Measurements from ENCODE around the gene NUP210. TPM values are rescaled to one million over a fixed set of nuclear protein-coding genes. Genes with fewer than 3 reads are reported as not detected.
"Not testable (repeated sequence)": the region's sequence is repeated elsewhere in the genome, so short reads cannot be mapped to it uniquely, and the experiment has no call there.

The NUP210 gene
- total and polyA plus RNA-seq, 2 experiments from 2014 or later: 23.7 to 41.9 TPM

GRCh38 chr3:13433912-13434311, 13.8 kb upstream of the NUP210 start:
- TF ChIP-seq, protein P1, sequence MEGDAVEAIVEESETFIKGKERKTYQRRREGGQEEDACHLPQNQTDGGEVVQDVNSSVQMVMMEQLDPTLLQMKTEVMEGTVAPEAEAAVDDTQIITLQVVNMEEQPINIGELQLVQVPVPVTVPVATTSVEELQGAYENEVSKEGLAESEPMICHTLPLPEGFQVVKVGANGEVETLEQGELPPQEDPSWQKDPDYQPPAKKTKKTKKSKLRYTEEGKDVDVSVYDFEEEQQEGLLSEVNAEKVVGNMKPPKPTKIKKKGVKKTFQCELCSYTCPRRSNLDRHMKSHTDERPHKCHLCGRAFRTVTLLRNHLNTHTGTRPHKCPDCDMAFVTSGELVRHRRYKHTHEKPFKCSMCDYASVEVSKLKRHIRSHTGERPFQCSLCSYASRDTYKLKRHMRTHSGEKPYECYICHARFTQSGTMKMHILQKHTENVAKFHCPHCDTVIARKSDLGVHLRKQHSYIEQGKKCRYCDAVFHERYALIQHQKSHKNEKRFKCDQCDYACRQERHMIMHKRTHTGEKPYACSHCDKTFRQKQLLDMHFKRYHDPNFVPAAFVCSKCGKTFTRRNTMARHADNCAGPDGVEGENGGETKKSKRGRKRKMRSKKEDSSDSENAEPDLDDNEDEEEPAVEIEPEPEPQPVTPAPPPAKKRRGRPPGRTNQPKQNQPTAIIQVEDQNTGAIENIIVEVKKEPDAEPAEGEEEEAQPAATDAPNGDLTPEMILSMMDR (IDR thresholded peaks at IDR 0.05; ENCODE audit: low read depth, low read length): no peak

DNA sequence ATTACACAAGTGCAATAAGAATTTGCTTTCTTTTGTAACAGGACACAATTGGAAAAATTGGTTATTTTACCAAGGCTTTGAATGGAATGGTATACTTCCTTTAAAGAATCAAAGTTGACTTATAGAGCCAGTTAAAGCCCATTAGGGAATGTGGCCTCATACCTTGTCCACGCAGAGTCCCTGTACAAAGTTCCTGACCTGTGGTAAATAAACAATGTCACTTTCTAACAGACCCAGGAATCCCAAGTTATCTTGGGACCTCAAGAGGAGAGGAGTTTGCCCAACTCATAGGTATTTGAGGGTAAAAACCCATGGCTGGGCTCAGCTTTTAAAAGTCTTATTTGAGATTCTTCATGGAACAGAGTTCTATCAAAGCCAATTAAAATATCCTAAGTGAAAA, 12.0 kb upstream of the NUP210 start:
- H3K4me3 ChIP-seq: no peak overlapping the region
- H3K9me3 ChIP-seq (ENCODE audit: low read depth): no peaks in the 10 kb centered on the region
- no peak for DNase-seq (ENCODE audit: low read depth in 1 of 2, low spot score in 1 of 2)
- H3K27me3 ChIP-seq: no peaks in the 10 kb centered on the region
- H3K4me1 ChIP-seq (ENCODE audit: low read depth): no peaks in the 10 kb centered on the region
- TF ChIP-seq, protein P1 (IDR thresholded peaks at IDR 0.05; ENCODE audit: low read depth, low read length): no peak
- no peak overlapping the region for H3K27ac ChIP-seq
- H3K36me3 ChIP-seq: no peaks in the 10 kb centered on the region

More at GRCh38 chr3:13433912-13434311, 13.8 kb upstream of the NUP210 start:
- Histone ChIP-seq H3K4me3 (no peak overlapping the region), H3K27me3 (no peaks in the 10 kb centered on the region), H3K4me1 (ENCODE audit: low read depth) (no peaks in the 10 kb centered on the region), H3K9me3 (ENCODE audit: low read depth) (no peaks in the 10 kb centered on the region), H3K36me3 (no peaks in the 10 kb centered on the region), H3K27ac (no peak overlapping the region)
- no peak for DNase-seq (ENCODE audit: low read depth in 1 of 2, low spot score in 1 of 2)

- not testable (repeated sequence) for H3K27me3 ChIP-seq; H3K9me3 ChIP-seq (ENCODE audit: low read depth); DNase-seq (ENCODE audit: low read depth in 1 of 2, low spot score in 1 of 2); H3K4me3 ChIP-seq; H3K4me1 ChIP-seq (ENCODE audit: low read depth); H3K36me3 ChIP-seq; H3K27ac ChIP-seq
Observed at GRCh38 chr3:13430411-13430875, 10.3 kb upstream of the NUP210 start.

DNA sequence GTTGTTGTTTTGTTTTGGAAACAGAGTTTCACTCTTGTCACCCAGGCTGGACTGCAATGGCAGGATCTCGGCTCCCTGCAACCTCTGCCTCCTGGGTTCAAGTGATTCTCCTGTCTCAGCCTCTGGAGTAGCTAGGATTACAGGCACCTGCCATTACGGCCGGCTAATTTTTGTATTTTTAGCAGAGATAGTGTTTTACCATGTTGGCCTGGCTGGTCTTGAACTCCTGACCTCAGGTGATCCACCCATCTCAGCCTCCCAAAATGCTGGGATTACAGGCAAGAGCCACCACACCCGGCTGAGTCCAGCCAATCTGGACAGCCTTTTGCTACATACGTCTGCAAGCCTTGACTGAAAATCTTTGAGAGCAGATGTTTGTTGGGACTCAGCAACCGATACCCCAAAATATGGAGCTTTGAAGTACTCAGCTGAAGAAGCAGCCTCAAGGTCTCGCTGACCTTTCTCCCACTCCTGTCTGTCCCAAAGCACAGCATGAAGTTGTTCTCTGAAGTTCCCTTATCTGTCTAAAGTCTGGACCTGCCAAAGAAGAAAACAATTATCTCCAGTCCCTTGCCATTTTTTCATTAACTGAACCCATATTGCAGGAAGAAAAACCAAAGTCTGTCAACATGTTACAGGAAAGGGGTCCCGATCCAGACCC, 9.6 kb upstream of the NUP210 start:
- H3K27me3 ChIP-seq: no peaks in the 10 kb centered on the region
- no peak for DNase-seq (ENCODE audit: low read depth in 1 of 2, low spot score in 1 of 2)
- TF ChIP-seq, protein P1 (IDR thresholded peaks at IDR 0.05; ENCODE audit: low read depth, low read length): no peak
- no peak overlapping the region for H3K4me3 ChIP-seq
- H3K27ac ChIP-seq: no peak overlapping the region
- H3K36me3 ChIP-seq: no peaks in the 10 kb centered on the region
- H3K9me3 ChIP-seq (ENCODE audit: low read depth): no peaks in the 10 kb centered on the region
- no peaks in the 10 kb centered on the region for H3K4me1 ChIP-seq (ENCODE audit: low read depth)

DNA sequence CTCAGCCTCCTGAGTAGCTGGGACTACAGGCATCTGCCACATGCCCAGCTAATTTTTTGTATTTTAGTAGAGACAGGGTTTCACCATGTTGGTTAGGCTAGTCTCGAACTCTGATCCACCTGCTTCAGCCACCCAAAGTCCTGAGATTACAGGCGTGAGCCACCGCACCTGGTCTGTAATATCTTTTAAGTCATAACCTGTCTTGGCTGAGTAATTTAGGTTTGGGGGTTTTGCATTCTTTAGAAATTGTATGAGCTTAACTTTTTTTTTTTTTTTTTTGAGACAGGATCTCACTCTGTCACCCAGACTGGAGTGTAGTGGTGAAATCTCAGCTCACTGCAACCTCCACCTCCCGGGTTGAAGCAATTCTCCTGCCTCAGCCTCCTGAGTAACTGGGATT, 8.6 kb upstream of the NUP210 start:
- not testable (repeated sequence) for H3K27me3 ChIP-seq; H3K4me3 ChIP-seq; H3K4me1 ChIP-seq (ENCODE audit: low read depth); H3K27ac ChIP-seq; DNase-seq (ENCODE audit: low read depth in 1 of 2, low spot score in 1 of 2); H3K9me3 ChIP-seq (ENCODE audit: low read depth); H3K36me3 ChIP-seq

DNA sequence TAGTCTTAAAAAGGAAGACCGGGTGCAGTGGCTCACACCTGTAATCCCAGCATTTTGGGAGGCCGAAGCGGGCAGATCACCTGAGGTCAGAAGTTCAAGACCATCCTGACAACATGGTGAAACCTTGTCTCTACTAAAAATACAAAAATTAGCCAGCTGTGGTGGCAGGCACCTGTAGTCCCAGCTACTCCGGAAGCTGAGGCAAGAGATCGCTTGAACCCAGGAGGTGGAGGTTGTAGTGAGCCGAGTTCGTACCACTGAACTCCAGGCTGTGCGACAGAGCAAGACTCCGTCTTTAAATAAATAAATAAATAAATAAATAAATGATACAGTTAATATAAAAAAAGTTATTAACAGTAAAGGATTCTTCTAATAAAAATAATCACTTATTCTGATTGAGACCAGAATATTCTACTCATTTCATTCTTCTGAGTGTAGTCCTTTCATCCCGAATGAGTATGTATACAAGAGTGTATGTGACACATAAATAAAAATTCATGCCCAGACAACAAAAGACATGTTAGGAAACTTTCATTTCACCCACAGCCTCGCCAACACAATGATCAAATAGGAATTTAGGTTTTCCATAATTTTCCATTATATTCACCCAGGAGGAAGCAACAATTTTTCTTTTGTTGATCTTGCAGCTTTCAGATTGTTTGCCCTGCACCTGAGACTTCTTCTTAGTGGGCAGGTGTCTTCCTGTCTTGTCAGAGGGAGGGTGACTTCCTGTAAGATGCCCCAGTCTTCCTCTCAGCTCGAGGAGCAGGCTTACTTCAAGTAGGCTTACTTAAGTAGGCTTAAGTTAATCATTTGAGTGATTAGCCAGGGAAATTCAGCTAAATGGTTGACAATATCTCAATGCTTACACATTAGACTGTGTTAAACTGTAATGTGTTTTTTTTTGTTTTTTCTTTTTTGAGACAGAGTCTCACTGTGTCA, 7.8 kb upstream of the NUP210 start:
- TF ChIP-seq, protein P1 (IDR thresholded peaks at IDR 0.05; ENCODE audit: low read depth, low read length): no peak
- H3K9me3 ChIP-seq (ENCODE audit: low read depth): no peaks in the 10 kb centered on the region

More for the DNA sequence above, 7.8 kb upstream of the NUP210 start:
- no peaks in the 10 kb centered on the region for H3K4me1 ChIP-seq (ENCODE audit: low read depth)
- no peak overlapping the region for H3K4me3 ChIP-seq
- H3K27ac ChIP-seq: no peak overlapping the region
- no peaks in the 10 kb centered on the region for H3K36me3 ChIP-seq
- no peak for DNase-seq (ENCODE audit: low read depth in 1 of 2, low spot score in 1 of 2)
- no peaks in the 10 kb centered on the region for H3K27me3 ChIP-seq

All from cardiac muscle cell (in vitro differentiated cells and primary cell).